SU-DHL-6 (cell line): ENCODE measurements around the gene DBN1.

Experiments used
- CTCF ChIP-seq: fragments of 200-600 bp; sonication (generic); IDR thresholded peaks from one replicate; pipeline ENCODE4 v1.5.1; 2017; ENCODE audit warnings: antibody characterized with exemption, mild to moderate bottlenecking, low read length, moderate library complexity; ENCODE audit not compliant: insufficient read depth, poor library complexity, severe bottlenecking
- EZH2phosphoT487 ChIP-seq: fragments of 200-600 bp; sonication (generic), shearing (Covaris generic); conservative IDR thresholded peaks from 2 replicates; pipeline ENCODE4 v1.6.1; 2018; ENCODE audit warnings: mild to moderate bottlenecking, antibody characterized with exemption, low read length, moderate library complexity, mixed read lengths

GRCh38 chr5:177479774-177480173 is 6.3 kb upstream of the DBN1 start:
- no peak for TF ChIP-seq CTCF
- no peak for TF ChIP-seq EZH2phosphoT487
